ENCODE data around the gene ENO2. TPM values are rescaled to one million over a fixed set of nuclear protein-coding genes. Genes with fewer than 3 reads are reported as not detected.

The ENO2 gene
- total and polyA plus RNA-seq, 12 donors, result 7.4 to 113 (median 35.1) TPM

DNA sequence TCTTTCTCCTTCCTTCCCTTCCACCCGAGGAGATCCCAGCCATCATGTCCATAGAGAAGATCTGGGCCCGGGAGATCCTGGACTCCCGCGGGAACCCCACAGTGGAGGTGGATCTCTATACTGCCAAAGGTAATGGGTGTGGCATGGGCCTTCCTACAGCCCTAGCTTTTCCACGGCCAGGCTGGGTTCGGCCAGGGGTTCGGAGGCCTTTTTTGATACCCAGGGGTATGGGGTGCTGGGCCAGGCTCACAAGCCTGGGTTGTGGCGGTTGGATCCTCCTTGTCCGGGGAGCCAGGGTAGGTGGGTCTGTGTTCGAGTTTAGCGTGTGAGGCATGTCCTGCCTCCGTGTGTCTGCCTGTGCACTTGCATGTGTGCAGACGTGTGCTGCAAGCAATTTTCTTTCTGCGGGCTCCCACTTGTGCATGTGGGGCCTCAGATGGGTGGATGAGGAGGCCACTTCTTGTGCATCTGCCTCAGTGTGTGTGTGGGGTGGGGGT lies 1.5 kb downstream of the ENO2 start:
- TF ChIP-seq POLR2A (IDR thresholded peaks at IDR 0.05), result no peak
- TF ChIP-seq, protein P1, sequence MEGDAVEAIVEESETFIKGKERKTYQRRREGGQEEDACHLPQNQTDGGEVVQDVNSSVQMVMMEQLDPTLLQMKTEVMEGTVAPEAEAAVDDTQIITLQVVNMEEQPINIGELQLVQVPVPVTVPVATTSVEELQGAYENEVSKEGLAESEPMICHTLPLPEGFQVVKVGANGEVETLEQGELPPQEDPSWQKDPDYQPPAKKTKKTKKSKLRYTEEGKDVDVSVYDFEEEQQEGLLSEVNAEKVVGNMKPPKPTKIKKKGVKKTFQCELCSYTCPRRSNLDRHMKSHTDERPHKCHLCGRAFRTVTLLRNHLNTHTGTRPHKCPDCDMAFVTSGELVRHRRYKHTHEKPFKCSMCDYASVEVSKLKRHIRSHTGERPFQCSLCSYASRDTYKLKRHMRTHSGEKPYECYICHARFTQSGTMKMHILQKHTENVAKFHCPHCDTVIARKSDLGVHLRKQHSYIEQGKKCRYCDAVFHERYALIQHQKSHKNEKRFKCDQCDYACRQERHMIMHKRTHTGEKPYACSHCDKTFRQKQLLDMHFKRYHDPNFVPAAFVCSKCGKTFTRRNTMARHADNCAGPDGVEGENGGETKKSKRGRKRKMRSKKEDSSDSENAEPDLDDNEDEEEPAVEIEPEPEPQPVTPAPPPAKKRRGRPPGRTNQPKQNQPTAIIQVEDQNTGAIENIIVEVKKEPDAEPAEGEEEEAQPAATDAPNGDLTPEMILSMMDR (IDR thresholded peaks at IDR 0.05), result no peak
- 81 to 86% (median 82%) methylated on average over 11 to 14 of the region's 14 CpGs for WGBS, 4 donors
- H3K4me1 ChIP-seq (replicated peaks in 1 of 2), result peaks cover 6 to 12% of the 10 kb centered on the region in 2 donors
- H3K9me3 ChIP-seq (replicated peaks in 1 of 3), result no peaks in the 10 kb centered on the region
- no peak overlapping the region for H3K27ac ChIP-seq
- DNase-seq, result no peak
- intact Hi-C loops (cut with DNase I), result no loop called here
- H3K36me3 ChIP-seq (replicated peaks in 1 of 2), result peaks cover 0 to 5% of the 10 kb centered on the region in 2 donors
- no peak overlapping the region for H3K4me3 ChIP-seq
- H3K27me3 ChIP-seq, result no peaks in the 10 kb centered on the region

DNA sequence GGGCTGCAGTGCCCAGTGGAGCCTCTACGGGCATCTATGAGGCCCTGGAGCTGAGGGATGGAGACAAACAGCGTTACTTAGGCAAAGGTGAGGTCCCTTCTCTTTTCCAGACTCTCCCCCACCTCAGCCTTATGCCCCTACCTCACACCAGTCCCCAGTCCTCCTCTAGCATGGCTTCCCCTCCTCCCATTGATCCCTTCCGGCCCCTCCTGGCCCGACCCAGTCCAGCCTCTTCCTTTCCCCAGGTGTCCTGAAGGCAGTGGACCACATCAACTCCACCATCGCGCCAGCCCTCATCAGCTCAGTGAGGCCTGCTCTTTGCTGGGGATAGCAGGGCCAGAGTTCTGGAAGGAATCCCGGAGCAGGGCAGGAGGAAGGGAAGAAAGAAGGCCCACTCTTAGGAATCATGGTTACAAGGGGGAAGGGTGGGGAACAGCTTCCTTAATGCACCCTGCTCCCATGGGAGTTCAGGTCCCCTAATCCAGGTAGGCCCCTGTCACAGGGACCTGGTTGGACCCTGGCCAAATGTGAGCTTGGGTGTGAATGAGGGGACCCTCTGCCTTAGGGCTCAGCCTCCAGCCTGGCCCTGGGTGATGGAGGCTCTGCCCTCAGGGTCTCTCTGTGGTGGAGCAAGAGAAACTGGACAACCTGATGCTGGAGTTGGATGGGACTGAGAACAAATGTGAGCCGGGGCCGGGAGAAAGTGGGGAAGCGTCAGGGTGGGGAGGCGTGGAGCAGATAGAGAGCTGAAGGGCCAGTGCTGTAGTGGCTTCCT lies 2.2 kb downstream of the ENO2 start:
- H3K4me3 ChIP-seq, result no peak overlapping the region
- no peaks in the 10 kb centered on the region for H3K9me3 ChIP-seq (replicated peaks in 1 of 3)
- WGBS, 4 donors, result 92 to 97% (median 94%) methylated on average over 11 of the region's 11 CpGs
- TF ChIP-seq POLR2A (IDR thresholded peaks at IDR 0.05), result no peak
- TF ChIP-seq, protein P1 (IDR thresholded peaks at IDR 0.05), result no peak
- intact Hi-C loops (cut with DNase I), result no loop called here
- H3K27ac ChIP-seq, result no peak overlapping the region
- no peak for DNase-seq
- peaks cover 0 to 5% of the 10 kb centered on the region in 2 donors for H3K36me3 ChIP-seq (replicated peaks in 1 of 2)
- H3K27me3 ChIP-seq, result no peaks in the 10 kb centered on the region
- peaks cover 6 to 12% of the 10 kb centered on the region in 2 donors for H3K4me1 ChIP-seq (replicated peaks in 1 of 2)

DNA sequence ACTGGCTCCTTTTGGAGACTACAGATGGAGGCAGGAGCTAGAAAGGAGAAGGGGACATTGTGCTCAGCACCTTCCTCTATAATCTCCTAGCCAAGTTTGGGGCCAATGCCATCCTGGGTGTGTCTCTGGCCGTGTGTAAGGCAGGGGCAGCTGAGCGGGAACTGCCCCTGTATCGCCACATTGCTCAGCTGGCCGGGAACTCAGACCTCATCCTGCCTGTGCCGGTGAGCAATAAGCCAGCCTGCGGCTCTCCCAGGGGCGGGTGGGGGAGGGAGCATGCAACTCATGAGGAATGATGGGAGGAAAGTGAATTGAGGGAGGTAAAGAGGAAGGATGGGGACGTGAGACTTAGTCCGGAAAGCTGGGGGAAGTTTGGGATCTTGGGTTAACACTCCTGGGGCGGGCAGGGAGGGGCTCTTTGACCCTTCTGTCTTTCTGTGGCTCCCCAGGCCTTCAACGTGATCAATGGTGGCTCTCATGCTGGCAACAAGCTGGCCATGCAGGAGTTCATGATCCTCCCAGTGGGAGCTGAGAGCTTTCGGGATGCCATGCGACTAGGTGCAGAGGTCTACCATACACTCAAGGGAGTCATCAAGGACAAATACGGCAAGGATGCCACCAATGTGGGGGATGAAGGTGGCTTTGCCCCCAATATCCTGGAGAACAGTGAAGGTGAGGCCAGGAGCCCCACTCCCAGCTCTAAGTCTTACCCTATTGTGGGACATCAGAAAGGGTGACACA lies 3.3 kb downstream of the ENO2 start:
- Histone ChIP-seq H3K36me3 (replicated peaks in 1 of 2) (peaks cover 0 to 5% of the 10 kb centered on the region in 2 donors), H3K4me3 (no peak overlapping the region), H3K27me3 (no peaks in the 10 kb centered on the region), H3K9me3 (replicated peaks in 1 of 3) (no peaks in the 10 kb centered on the region), H3K4me1 (replicated peaks in 1 of 2) (peaks cover 6 to 12% of the 10 kb centered on the region in 2 donors), H3K27ac (no peak overlapping the region)
- DNase-seq, result no peak
- intact Hi-C loops (cut with DNase I), result no loop called here
- no peak for TF ChIP-seq POLR2A (IDR thresholded peaks at IDR 0.05)
- TF ChIP-seq, protein P1 (IDR thresholded peaks at IDR 0.05), result no peak
- WGBS, 4 donors, result 82 to 90% (median 86%) methylated on average over 10 to 14 of the region's 14 CpGs

DNA sequence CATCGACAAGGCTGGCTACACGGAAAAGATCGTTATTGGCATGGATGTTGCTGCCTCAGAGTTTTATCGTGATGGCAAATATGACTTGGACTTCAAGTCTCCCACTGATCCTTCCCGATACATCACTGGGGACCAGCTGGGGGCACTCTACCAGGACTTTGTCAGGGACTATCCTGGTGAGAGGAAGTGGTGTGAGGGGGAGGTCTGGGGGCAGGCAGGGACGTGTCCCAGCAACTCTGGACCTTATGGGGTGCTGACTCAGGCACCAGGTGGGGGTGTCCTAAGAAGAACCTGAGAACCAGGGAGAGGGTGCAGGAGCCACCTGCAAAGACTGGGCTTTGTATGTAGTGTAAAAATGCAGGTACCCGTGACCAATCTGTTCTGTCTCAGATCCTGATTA lies 5.2 kb downstream of the ENO2 start:
- no peak for DNase-seq
- no peaks in the 10 kb centered on the region for H3K27me3 ChIP-seq
- H3K4me3 ChIP-seq, result no peak overlapping the region
- WGBS, 4 donors, result 69 to 82% (median 75%) methylated on average over 7 of the region's 7 CpGs
- peaks cover 0 to 5% of the 10 kb centered on the region in 2 donors for H3K36me3 ChIP-seq (replicated peaks in 1 of 2)
- intact Hi-C loops (cut with DNase I), result no loop called here
- peaks cover 12 to 16% of the 10 kb centered on the region in 2 donors for H3K4me1 ChIP-seq (replicated peaks in 1 of 2)
- H3K9me3 ChIP-seq (replicated peaks in 1 of 3), result no peaks in the 10 kb centered on the region
- no peak for TF ChIP-seq POLR2A (IDR thresholded peaks at IDR 0.05)
- TF ChIP-seq, protein P1 (IDR thresholded peaks at IDR 0.05), result no peak
- no peak overlapping the region for H3K27ac ChIP-seq
